GM19099 (cell line): ENCODE results near the gene PLCB4.

Source experiments
- POLR2A ChIP-seq: IDR thresholded peaks from 3 replicates; pipeline ENCODE4 v1.6.1; 2011; ENCODE audit warnings: low read depth; ENCODE audit not compliant: insufficient read length; ENCODE audit errors: extremely low read depth

The PLCB4 gene

GRCh38 chr20:9140162-9140760 lies 71.4 kb downstream of the PLCB4 start:
- TF ChIP-seq POLR2A = no peak

GRCh38 chr20:9141070-9141469 lies 72.2 kb downstream of the PLCB4 start:
- TF ChIP-seq POLR2A = no peak

DNA sequence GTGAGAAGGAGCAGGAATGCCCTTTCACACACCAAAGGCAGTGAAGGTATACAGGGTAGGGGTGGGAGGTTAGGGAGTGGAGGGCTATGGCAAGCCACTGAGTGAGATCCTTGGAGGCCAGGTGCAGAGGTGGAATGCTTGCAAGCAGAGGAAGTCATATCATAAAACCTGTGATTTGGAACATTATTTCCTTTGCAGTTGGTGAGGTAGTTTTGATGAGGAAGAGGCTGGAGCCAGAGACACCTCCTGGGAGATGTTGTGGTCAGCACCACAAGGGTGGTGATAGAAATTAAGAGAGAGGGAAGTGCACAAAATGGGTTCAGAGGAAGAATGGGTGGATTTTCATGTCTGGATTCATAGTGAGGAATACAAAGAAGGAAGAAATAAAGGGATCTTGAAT lies 73.0 kb downstream of the PLCB4 start:
- no peak for TF ChIP-seq POLR2A

DNA sequence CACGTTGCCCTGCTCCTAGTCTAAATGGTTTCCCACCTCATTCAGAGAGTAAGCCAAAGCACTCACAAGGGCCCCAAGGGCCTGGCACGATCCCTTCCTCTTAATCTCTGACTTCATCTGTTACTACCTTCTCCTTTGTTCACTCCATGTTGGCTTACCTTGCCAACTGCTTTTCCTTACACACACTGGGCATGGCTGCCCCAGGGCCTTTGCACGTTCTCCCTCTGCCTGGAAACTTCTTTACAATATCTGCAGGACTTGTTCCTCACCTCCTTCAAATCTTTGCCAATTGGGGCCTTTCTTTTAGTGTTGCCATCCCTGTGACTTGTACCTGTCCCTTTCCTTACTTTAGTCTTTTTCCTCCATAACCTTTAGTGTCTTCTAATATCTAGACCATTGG lies 73.9 kb downstream of the PLCB4 start:
- TF ChIP-seq POLR2A = no peak

GRCh38 chr20:9143926-9144325 lies 75.0 kb downstream of the PLCB4 start:
- TF ChIP-seq POLR2A = no peak

DNA sequence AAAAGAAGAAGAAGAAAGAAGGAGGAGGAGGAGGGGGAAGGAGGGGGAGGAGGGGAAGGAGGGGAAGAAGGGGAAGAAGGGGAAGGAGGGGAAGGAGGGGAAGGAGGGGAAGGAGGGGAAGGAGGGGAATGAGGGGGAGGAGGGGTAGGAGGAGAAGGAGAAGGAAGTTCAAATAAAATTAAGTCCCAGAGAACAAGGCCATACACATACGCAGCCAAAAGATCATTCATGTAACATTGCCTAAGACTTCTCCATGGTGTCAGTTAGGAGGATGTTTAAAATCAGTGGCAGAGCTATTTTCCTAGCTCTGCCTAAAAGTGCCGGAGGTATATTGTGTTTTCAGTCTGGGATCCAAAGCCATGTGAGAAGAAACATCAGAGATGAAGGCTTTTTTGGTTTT lies 75.8 kb downstream of the PLCB4 start:
- TF ChIP-seq POLR2A = no peak

DNA sequence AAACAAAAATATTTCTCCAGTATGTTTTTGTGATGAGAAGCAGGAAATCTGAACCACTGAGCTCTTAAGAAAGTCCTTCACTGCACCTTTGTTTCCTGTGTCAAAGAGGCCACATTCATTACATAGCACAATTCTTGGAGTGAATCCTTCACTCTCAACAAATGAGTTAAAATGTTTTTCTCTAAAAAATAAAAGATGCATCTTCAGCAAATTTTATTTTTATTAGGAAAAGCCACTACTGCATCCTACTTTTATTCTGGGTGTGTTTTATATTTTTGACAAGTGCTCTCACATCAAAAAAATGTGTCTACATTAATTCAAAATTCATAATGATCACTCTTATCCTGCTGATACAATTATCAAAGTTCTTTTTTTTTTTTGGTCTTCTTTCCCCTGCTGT lies 76.3 kb downstream of the PLCB4 start:
- no peak for TF ChIP-seq POLR2A

GRCh38 chr20:9146649-9147048 lies 77.8 kb downstream of the PLCB4 start:
- TF ChIP-seq POLR2A = no peak

GRCh38 chr20:9147547-9148024 lies 78.7 kb downstream of the PLCB4 start:
- no peak for TF ChIP-seq POLR2A

DNA sequence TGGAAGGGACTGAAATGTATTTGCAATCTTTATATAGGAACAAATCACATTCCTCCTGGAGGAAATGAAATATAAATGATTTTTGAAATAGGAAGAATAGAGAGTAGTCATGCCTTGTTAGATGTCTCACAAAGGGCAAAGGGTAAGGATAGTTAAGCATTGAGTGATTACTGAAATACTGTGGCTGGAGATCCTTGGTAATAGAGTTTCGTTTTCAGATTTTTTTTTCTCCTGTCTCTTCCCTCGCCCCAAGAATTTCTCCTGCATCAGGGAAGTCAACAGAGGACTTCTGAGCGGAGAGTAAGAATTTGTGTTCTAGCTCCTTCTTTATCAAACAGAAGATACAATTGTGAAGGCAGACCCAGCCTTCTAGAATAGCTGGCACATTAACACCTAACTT lies 79.4 kb downstream of the PLCB4 start:
- no peak for TF ChIP-seq POLR2A

- TF ChIP-seq POLR2A = no peak
Measured at GRCh38 chr20:9149087-9149486, 80.2 kb downstream of the PLCB4 start.

DNA sequence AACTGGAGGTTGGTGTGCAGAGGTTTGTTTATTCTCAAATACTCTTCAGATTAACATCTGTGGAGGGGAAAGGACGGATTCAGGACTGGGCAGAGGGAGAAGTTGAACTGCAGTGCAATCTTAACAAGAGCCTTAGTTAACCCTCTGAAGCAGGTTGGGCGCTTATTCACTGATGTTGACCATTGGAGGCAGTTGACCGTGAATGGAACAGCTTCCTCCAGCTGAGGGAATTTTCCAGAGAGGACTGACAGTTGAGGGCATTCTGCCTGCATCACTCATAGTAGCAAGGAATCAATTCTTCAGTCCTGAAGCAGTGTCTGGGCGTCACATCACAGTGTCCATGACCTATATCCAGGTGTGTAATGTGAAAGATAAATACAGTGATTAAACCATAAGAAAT lies 80.9 kb downstream of the PLCB4 start:
- TF ChIP-seq POLR2A = no peak

DNA sequence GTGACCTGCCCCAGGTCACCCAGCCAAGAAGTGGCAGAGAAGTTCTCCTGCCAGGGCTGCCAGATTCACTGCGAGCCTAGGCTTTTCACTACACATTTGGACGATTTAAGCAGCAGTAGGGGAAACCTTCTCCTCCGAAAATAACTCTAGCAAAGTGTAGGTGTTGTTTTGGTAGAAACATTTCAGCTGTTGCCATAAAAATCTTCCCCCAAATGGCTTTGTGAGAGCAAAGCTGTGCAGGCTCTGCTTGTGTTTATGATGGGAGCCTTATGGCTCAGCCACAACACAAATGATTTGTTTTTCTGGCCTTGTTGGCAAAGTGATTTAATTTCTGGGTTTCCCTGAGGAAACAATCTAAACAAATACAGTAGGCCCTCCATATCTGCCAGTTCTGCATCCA lies 81.8 kb downstream of the PLCB4 start:
- TF ChIP-seq POLR2A = no peak

DNA sequence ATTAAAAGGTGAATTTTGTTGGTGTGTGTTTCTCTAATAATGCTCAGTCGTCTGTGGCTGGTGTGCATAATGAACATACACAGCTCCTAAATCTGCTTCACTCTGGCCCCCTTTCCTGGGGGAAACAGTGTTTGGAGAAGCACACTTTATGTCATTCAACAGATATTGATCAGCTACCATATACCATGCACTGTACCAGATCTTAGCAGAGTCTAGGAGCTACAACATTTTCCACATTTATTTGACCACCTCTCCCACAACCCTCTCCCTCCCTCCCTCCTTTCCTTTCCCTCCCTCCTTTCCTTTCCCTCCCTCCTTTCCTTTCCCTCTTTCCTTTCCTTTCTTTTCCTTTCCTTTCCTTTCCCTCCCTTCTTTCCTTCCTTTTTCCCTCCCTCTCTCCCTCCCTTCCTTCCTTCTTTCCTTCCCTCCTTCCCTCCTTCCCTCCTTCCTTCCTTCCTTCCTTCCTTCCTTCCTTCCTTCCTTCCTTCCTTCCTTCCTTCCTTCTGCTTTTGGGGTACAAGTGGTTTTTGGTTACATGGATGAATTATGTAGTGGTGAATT lies 85.7 kb downstream of the PLCB4 start:
- no peak for TF ChIP-seq POLR2A

DNA sequence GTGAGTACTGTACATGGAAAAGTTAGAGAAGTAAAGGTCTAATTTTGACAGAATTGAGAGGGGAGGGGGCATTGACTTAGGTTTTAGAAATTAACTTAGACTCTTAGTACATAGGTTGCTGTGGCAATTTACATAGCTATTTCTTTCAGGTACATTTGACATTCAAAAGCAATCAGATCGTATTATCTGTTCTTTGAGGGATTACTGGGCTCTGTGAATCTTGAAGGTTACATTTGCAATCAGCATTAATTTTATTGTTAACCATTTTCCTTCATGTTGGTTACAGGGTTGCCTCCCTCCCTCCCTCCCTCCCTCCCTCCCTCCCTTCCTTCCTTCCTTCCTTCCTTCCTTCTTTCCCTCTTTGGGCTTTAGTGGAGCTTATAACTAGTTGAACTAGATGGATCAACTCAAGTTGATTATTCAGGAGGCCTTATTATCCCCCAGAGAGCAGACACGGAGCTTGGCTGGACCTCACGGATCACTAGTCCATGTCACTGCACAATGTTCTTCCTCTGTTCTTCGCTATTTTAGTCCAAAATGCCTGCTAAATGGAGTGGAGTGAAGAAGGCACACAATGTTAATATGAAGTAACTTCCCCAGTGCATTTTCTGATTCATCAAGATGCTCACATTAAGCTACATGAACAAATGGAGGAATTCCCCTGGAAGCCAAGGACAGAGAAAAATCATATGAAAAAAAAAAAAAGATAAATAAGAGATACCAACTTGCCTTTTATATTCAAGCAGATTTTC lies 87.8 kb downstream of the PLCB4 start:
- no peak for TF ChIP-seq POLR2A

GRCh38 chr20:9160331-9160730 lies 91.4 kb downstream of the PLCB4 start:
- no peak for TF ChIP-seq POLR2A
